ENCODE results near the gene EIF4H.
A peak's percentile ranks its signal among the peaks of the same experiment; 100 is the strongest.
"Not testable (repeated sequence)": the region's sequence is repeated elsewhere in the genome, so short reads cannot be mapped to it uniquely, and the experiment has no call there.

The EIF4H gene

GRCh38 chr7:74173866-74174605, at the start of gene EIF4H:
EIF4H (plus strand) TSS chr7:74174356; CDS start chr7:74174384, 28 bp downstream.
- DNase-seq = peak; percentile 82

- DNase-seq = no peak
These were observed 47.8 kb upstream of the EIF4H start for GRCh38 chr7:74126220-74126880.

GRCh38 chr7:74129887-74130286, 44.3 kb upstream of the EIF4H start:
- no peak for DNase-seq

GRCh38 chr7:74130518-74130917, 43.6 kb upstream of the EIF4H start:
- DNase-seq = no peak

- no peak for DNase-seq
These were observed 40.0 kb upstream of the EIF4H start for GRCh38 chr7:74134117-74134620.

- no peak for DNase-seq
These were observed 35.8 kb upstream of the EIF4H start for GRCh38 chr7:74138334-74138867.

DNA sequence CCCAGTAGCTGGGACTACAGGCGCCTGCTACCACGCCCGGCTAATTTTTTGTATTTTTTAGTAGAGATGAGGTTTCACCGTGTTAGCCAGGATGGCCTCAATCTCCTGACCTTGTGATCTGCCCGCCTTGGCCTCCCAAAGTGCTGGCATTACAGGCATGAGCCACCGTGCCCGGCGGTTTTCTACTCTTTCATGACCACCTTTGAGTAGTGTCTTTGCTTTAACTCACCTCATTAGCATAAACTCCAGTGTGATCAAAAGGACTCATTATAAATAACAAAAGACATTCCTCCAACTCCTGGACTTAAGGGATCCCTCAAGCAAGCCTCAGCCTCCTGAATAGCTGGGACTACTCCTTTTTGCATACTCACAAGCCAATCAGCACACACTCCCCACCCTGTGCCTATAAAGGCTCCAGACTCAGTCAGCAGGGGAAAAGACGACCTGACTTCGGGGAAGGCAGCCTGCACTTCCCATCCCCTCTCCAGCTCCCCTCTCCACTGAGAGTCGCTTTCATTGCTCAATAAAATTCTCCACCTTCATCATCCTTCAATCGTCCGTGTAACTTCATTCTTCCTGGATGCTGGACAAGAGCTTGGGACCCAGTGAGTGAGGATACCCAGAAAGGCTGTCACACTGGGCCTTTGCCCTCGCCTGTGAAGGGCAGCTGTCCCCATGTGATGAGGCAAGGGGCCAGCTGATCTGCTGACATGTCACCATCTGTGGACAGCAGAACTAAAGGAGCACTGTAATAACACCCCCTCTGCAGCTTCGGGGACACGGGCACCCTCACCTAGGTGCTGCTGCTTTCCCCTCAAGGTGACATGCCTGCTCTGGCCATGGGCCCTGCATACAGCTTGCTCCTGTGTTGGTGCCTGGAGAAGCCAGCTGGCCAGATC, 35.0 kb upstream of the EIF4H start:
- DNase-seq = no peak

GRCh38 chr7:74141705-74142104, 32.5 kb upstream of the EIF4H start:
- DNase-seq = no peak

- no peak for DNase-seq
These were observed 30.8 kb upstream of the EIF4H start for GRCh38 chr7:74143383-74143782.

- DNase-seq = no peak
These were observed 25.7 kb upstream of the EIF4H start for GRCh38 chr7:74148491-74148890.

DNA sequence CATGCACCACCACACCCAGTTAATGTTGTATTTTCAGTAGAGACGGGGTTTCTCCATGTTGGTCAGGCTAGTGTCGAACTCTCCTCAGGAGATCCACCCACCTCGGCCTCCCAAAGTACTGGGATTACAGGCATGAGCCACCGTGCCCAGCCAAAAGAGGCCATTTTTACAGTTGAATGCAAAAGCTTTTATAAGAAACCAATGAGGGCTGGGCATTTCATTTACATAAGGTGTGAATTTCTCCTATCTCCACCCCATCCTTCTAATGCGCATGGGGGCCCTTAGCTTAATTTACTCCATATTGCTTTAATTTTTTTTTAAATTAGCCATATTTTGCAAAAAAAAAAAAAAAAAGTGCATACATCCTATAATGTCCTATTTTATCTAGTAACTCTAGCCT, 25.1 kb upstream of the EIF4H start:
- no peak for DNase-seq

GRCh38 chr7:74149603-74150002, 24.6 kb upstream of the EIF4H start:
- DNase-seq = no peak

- DNase-seq = no peak
These were observed 20.4 kb upstream of the EIF4H start for GRCh38 chr7:74153736-74154135.

- no peak for DNase-seq
These were observed 18.3 kb upstream of the EIF4H start for GRCh38 chr7:74155810-74156395.

GRCh38 chr7:74157605-74158004, 16.6 kb upstream of the EIF4H start:
- DNase-seq = no peak

- no peak for DNase-seq
These were observed 9.1 kb upstream of the EIF4H start for GRCh38 chr7:74164985-74165456.

DNA sequence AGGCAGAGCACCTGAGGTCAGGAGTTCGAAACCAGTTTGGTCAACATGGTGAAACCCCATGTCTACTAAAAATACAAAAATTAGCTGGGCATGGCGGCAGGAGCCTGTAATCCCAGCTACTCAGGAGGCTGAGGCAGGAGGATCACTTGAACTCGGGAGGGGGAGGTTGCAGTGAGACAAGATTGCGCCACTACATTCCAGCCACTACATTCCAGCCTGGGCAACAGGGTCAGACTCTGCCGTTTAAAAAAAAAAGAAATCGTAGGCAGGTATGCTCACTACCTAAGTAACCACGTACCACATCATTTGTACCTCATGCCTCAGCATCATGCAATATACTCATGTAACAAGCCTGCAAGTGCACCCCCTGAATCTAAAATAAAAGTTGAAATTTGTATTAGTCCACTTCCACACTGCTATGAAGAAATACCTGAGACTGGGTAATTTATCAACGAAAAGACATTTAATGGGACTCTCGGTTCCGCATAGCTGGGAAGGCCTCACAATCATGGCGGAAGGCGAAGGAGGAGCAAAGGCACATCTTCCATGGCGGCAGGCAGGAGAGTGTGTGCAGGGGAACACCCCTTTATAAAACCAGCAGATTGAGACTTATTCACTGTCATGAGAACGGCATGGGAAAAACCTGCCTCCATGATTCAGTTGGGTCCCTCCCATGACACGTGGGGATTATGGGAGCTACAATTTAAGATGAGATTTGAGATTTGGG, 8.1 kb upstream of the EIF4H start:
- DNase-seq = no peak

GRCh38 chr7:74167324-74167723, 6.8 kb upstream of the EIF4H start:
- not testable (repeated sequence) for DNase-seq

GRCh38 chr7:74173074-74173473, 1.1 kb upstream of the EIF4H start:
- DNase-seq = no peak

- no peak for DNase-seq
These were observed 678 bp upstream of the EIF4H start for GRCh38 chr7:74173491-74173865.

DNA sequence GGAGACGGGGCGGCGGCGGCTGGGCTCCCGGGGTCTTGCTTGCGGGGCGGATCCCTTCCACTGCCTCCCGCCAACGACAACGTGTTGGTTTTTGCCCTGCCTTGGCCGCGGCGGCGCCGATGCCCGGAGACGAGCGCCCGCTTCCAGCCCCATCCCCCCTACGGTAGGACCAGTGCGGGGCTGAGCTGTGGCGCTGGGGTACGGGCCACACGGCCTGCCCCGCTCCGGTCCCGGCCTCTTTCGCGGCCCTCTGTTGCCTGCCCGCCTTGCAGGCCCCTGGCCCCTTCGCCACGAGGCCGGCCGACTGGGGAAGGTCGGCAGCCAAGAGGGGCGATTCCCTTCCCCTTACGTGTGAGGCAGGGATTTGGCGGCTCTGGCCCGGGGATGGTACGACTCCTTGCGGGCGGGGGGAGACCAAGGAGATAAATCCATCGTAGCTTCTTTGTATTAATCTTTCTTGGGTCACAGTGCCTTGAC, 488 bp downstream of the EIF4H start:
- no peak for DNase-seq

DNA sequence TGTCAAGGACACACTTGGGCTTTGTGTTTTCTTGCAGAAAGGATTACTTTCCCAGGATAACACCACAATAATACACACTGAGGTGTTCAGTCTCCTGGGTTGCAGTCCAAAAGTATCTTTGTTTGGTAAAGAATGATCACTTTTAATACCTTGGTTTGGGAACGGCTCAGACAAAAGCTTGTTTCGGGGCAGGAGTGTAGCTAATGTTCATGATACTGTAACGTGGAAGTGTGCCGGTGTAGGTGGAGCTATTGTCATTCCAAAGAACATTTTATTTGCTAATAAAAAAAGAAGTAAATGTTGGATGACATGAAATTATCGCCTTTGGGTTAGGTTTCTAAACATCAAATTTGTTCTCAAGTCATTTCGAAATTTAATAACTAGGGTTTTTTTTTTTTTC, 1.2 kb downstream of the EIF4H start:
- DNase-seq = no peak

Measured in NCI-H748 treated with DMSO at 0.1 percent for 48 hours (cell line).